Measurements from ENCODE around the gene FBRS. TPM values are rescaled to one million over a fixed set of nuclear protein-coding genes. Genes with fewer than 3 reads are reported as not detected.

FBRS gene
- total and polyA plus RNA-seq, 2 of the 8 experiments (the other 6 are each of a cell fraction or from before 2014, with no cell fraction given) = 2.4 to 13.9 TPM

DNA sequence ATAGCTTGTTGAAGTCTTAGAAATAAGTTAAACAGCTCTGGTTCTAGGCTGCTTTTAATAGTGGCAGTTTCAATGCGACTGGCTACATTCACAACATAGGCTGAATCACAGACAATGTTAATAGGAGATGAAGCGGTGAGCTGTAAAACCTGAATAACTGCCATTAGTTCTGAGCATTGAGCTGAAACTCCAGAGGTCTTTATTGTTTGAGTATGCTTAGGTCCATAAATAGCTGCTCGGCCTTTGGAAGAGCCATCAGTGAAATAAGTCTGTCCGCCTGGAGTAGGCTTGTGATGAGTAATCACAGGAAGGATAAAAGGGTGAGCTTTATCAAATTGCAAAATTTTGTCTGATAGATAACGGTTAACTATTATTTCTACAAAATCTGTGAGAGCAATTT lies 38.6 kb upstream of the FBRS start (continued):
- TF ChIP-seq RAD21 (IDR thresholded peaks at IDR 0.05 in 1 of 2, conservative IDR thresholded peaks at IDR 0.05 in 1 of 2; ENCODE audit: low read depth in 2 of 2, low read length in 2 of 2) (no peak), MAFK (IDR thresholded peaks at IDR 0.05; ENCODE audit: low read depth, low read length) (no peak), CTBP2 (IDR thresholded peaks at IDR 0.05; ENCODE audit: borderline replicate concordance, insufficient read depth, insufficient read length, low read length) (no peak), NANOG (IDR thresholded peaks at IDR 0.05; ENCODE audit: insufficient read depth, low read depth, low read length, poor library complexity, severe bottlenecking) (no peak), TAF1 (IDR thresholded peaks at IDR 0.05; ENCODE audit: low read depth, low read length) (no peak)
- TF ChIP-seq, protein P1, sequence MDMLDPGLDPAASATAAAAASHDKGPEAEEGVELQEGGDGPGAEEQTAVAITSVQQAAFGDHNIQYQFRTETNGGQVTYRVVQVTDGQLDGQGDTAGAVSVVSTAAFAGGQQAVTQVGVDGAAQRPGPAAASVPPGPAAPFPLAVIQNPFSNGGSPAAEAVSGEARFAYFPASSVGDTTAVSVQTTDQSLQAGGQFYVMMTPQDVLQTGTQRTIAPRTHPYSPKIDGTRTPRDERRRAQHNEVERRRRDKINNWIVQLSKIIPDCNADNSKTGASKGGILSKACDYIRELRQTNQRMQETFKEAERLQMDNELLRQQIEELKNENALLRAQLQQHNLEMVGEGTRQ (IDR thresholded peaks at IDR 0.05; ENCODE audit: low read length) = no peak
